Transverse colon (tissue), 4 donors: ENCODE results near the gene CHMP6. TPM values are rescaled to one million over a fixed set of nuclear protein-coding genes. Genes with fewer than 3 reads are reported as not detected.

Experiments used
- DNase-seq: peaks from one replicate; pipeline ENCODE4 v3.0.0-alpha.2; 2019
- H3K27ac ChIP-seq, 4 donors: fragments of 200-600 bp; sonication (generic); 2 replicates each; pipeline ENCODE4 v1.5.1; 2016 to 2018; ENCODE audit warnings: inconsistent platforms in 4 of 4
- H3K27me3 ChIP-seq: fragments of 200-600 bp; sonication (generic); 2 replicates; pipeline ENCODE4 v1.5.1; 2017; ENCODE audit warnings: inconsistent platforms
- H3K36me3 ChIP-seq, 4 donors: fragments of 200-600 bp; sonication (generic); 2 replicates each; pipeline ENCODE4 v1.5.1; 2017 to 2019; ENCODE audit warnings: inconsistent platforms in 4 of 4
- H3K4me1 ChIP-seq, 4 donors: fragments of 200-600 bp; sonication (generic); 2 replicates each; pipeline ENCODE4 v1.5.1; 2017 to 2020; ENCODE audit warnings: inconsistent platforms in 4 of 4
- H3K4me3 ChIP-seq, 4 donors: fragments of 200-600 bp; sonication (generic); 1 replicate in 1 of 4; 2 replicates in 3 of 4; pipeline versions ENCODE4 v1.5.1 to v1.6.1; 2017 to 2019; ENCODE audit warnings: inconsistent platforms in 4 of 4
- H3K9me3 ChIP-seq, 2 donors: fragments of 200-600 bp; sonication (generic); 2 replicates each; pipeline ENCODE4 v1.5.1; 2017 to 2019; ENCODE audit warnings: inconsistent platforms in 2 of 2
- CTCF ChIP-seq, 5 experiments: fragments of 200-600 bp in 3 of 5; fragments of 450-650 bp in 2 of 5; sonication (generic) in 3 of 5; IDR thresholded peaks; 1 replicate in 2 of 5; 2 replicates in 3 of 5; pipeline ENCODE4 v1.5.1; 2016 to 2017; ENCODE audit warnings: antibody characterized with exemption in 5 of 5, inconsistent platforms in 3 of 5, mild to moderate bottlenecking in 2 of 5, moderate library complexity in 1 of 5
- EP300 ChIP-seq: sonication (generic); formaldehyde crosslinking; IDR thresholded peaks from one replicate; pipeline ENCODE4 v1.6.1; 2017; ENCODE audit warnings: antibody characterized with exemption, low read depth
- POLR2A ChIP-seq: fragments of 450-650 bp; IDR thresholded peaks from one replicate; pipeline ENCODE4 v1.6.1; 2016; ENCODE audit warnings: antibody characterized with exemption, mild to moderate bottlenecking, moderate library complexity
- POLR2AphosphoS5 ChIP-seq, 3 donors: sonication (generic); formaldehyde crosslinking; IDR thresholded peaks; one replicate each; pipeline ENCODE4 v1.6.1; 2016; ENCODE audit warnings: antibody characterized with exemption in 3 of 3
- WGBS, 2 donors: methylation state at CpG; one replicate each; pipeline ENCODE4 v1.1.5; 2018; ENCODE audit warnings: low coverage in 1 of 2; 5-methylcytosine and 5-hydroxymethylcytosine counted together
- in situ Hi-C, 4 donors: fragments of 200-750 bp; cut with MboI; loops; one replicate each; pipeline versions ENCODE4 v1.15.0 to v1.15.1; 2017; ENCODE audit warnings: low sequenced_read_pairs in 3 of 4, low pct_ligation_motif_present in 1 of 4, low pct_unique_long_range_greater_than_20kb in 1 of 4
- intact Hi-C: fragments of 100-400 bp; cut with DNase I; formaldehyde crosslinking; loops from one replicate; pipeline ENCODE4 v1.15.1; 2023; ENCODE audit warnings: low total_unique reads
- total RNA-seq, 4 donors: library from RNA; depleted of rRNA; stranded (reverse); fragments of >200 nt; gene quantifications; one replicate each; pipeline ENCODE4 v1.1.0, GENCODE V29; 2016

Gene CHMP6
- total RNA-seq, 4 donors from 2014 or later: 38.6 to 107 (median 41.7) TPM

DNA sequence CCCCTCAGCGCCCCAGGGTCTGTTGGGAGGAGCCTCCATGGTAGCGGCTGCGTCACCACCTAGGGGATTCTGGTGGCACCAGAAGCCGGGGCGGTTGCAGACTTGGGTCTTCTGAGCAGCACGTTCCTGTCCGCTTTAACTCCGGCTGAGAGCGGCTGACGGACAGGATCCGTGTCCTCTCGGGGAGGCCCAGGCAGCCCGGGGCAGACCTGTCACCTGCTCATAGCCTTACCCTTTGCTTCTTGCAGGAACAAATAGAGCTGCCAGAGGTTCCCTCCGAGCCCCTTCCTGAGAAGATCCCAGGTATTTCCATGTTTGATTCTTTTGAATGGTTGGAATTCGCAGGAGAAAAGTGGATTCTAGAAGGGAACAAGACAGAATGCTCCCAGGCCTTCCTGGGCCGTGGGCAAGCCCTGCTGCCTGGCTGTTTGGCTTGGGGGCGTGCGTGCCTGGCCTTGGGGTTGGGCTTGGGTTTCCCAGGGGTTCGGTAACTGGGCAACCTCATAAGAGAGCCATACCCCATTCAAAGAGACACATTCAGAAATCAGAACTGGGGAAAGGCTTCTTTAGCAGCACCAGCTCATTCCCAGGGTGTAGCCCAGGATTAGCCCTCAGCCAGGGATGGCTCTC is 6.6 kb downstream of the CHMP6 start:
- Histone ChIP-seq H3K4me1 (peaks cover 22 to 49% (median 41%) of the 10 kb centered on the region in 4 donors), H3K27me3 (peaks cover 2% of the 10 kb centered on the region), H3K4me3 (no peak overlapping the region), H3K36me3 (peaks cover 0 to 42% (median 11%) of the 10 kb centered on the region in 4 donors), H3K27ac (no peak overlapping the region), H3K9me3 (no peaks in the 10 kb centered on the region)
- intact Hi-C loops: no loop called here
- WGBS, 2 donors: 91% methylated on average over 19 of the region's 19 CpGs; no CpG with 5 or more reads in 1 of the 2 donors
- no peak for DNase-seq
- in situ Hi-C loops: loop anchor here in 1 of 4 donors (10.0 kb wide), 1 partner anchor 107 kb away; no protein-coding TSS in a partner anchor
- no peak for TF ChIP-seq CTCF (IDR thresholded peaks at IDR 0.05)
- TF ChIP-seq EP300: no peak
- TF ChIP-seq POLR2AphosphoS5 (IDR thresholded peaks at IDR 0.05): no peak
- TF ChIP-seq POLR2A: no peak

DNA sequence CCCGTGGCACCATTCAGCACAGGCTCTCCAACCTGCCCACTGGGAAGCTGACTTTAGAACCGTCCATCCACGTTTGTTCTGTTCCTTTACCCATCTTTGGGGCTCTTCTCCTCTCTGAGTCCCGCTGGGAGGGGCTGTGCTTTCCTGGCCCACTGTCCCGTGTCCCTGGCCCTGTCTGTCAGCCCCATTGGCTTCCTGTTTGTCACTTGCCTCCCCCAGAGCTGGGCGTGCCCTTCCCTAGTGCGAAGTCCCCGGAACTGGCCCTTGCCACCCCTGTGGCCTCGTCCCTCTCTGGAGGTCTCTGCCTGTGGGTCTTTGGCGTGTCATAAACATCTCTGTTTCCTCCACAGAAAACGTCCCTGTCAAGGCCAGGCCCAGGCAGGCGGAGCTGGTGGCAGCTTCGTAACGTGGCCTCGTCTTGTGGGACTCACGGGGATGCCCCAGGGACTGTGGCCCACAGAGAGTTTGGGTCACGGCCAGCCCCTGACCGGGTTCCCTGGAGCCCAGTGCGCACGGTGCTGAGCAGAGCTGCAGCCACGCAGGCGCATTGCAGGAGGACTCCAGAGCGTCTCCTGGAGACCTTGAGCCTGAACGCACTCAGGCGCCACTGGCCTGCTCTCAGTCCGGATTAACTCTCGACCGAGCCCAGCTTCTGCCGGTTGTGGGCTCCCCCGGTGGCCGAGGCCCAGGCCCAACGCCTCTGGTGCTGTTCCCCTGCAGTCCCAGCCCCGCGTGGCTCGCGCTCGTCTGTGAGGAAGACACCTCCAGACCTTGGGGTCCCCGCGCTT is 7.3 kb downstream of the CHMP6 start:
- in situ Hi-C loops: loop anchor here in 1 of 4 donors (10.0 kb wide), 1 partner anchor 106 kb away; no protein-coding TSS in a partner anchor
- H3K27me3 ChIP-seq: peaks cover 9% of the 10 kb centered on the region
- no peaks in the 10 kb centered on the region for H3K9me3 ChIP-seq
- peaks cover 21 to 49% (median 43%) of the 10 kb centered on the region in 4 donors for H3K4me1 ChIP-seq
- H3K4me3 ChIP-seq: no peak overlapping the region
- TF ChIP-seq POLR2AphosphoS5 (IDR thresholded peaks at IDR 0.05): no peak
- TF ChIP-seq CTCF (IDR thresholded peaks at IDR 0.05): no peak
- no peak for TF ChIP-seq POLR2A
- TF ChIP-seq EP300: no peak
- WGBS, 2 donors: 87 to 92% methylated on average over 20 to 38 of the region's 39 CpGs
- H3K36me3 ChIP-seq: peaks cover 0 to 42% (median 11%) of the 10 kb centered on the region in 4 donors
- intact Hi-C loops: no loop called here
- no peak for DNase-seq
- no peak overlapping the region for H3K27ac ChIP-seq

DNA sequence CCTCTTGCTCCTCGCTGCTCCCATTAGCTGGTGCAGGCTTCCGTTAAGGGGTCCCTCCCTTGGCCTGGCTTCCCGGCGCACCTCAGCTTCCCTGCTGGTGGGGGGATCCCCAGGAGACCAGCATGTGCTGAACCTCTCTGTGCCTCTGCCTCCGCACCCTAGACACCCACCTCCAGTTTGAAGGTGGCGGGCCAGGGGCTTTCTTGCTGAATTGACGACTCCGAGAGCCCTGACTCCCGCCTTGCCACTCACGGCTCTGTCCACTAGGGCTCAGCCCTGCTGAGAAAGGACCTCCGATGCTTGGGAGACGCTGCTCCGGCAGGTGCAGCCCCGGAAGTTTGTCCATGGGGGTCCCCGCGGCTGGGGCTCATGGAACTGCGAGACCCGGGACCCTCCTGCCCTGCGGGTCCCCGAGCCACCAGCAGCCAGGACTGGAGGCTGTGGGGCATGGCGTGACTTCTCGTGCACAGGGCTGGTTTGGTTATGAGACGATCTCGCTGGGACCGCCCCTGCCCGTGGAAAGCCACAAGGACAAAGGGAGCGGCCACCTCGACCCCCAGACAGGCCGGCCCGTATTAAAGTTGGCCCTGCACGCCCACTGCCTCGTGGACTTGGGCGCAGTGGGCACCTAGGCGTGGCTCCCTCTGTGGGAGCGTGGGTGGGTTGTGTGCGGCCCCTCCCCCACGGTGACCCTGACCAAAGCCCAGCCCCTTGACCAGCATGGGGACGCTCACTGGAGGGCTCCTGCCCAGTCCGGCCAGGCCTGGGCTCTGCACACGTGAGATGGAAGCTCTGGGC is 8.1 kb downstream of the CHMP6 start:
- TF ChIP-seq POLR2AphosphoS5 (IDR thresholded peaks at IDR 0.05) (no peak), EP300 (no peak), CTCF (IDR thresholded peaks at IDR 0.05) (no peak), POLR2A (no peak)
- intact Hi-C loops (no loop called here), in situ Hi-C loops (loop anchor here in 1 of 4 donors (10.0 kb wide), 1 partner anchor 105 kb away; no protein-coding TSS in a partner anchor)
- no peak for DNase-seq
- H3K4me1 ChIP-seq: peaks cover 27 to 53% (median 51%) of the 10 kb centered on the region in 4 donors
- H3K27ac ChIP-seq: peak overlapping the region; percentile 64 to 84 (median 76)
- peaks cover 17% of the 10 kb centered on the region for H3K27me3 ChIP-seq
- no peak overlapping the region for H3K4me3 ChIP-seq
- WGBS, 2 donors: 89 to 100% methylated on average over 1 to 37 of the region's 40 CpGs
- peaks cover 0 to 42% (median 11%) of the 10 kb centered on the region in 4 donors for H3K36me3 ChIP-seq
- H3K9me3 ChIP-seq: no peaks in the 10 kb centered on the region

GRCh38 chr17:81000334-81000630 is 8.6 kb downstream of the CHMP6 start:
- in situ Hi-C loops (no loop called here), intact Hi-C loops (no loop called here)
- peak overlapping the region; percentile 64 to 84 (median 76) for H3K27ac ChIP-seq
- H3K4me1 ChIP-seq: peaks cover 27 to 54% (median 52%) of the 10 kb centered on the region in 4 donors
- no peak for DNase-seq
- peaks cover 23% of the 10 kb centered on the region for H3K27me3 ChIP-seq
- peaks cover 0 to 38% (median 11%) of the 10 kb centered on the region in 4 donors for H3K36me3 ChIP-seq
- H3K4me3 ChIP-seq: no peak overlapping the region
- no peaks in the 10 kb centered on the region for H3K9me3 ChIP-seq
- TF ChIP-seq POLR2A (no peak), EP300 (no peak), POLR2AphosphoS5 (IDR thresholded peaks at IDR 0.05) (no peak), CTCF (IDR thresholded peaks at IDR 0.05) (no peak)
- WGBS, 2 donors: 80% methylated on average over 8 of the region's 8 CpGs; no CpG with 5 or more reads in 1 of the 2 donors
